ENCODE data around the gene N4BP2L2. TPM values are rescaled to one million over a fixed set of nuclear protein-coding genes. Genes with fewer than 3 reads are reported as not detected.

The N4BP2L2 gene
- total RNA-seq, 1 experiment from 2014 or later: 128 TPM

DNA sequence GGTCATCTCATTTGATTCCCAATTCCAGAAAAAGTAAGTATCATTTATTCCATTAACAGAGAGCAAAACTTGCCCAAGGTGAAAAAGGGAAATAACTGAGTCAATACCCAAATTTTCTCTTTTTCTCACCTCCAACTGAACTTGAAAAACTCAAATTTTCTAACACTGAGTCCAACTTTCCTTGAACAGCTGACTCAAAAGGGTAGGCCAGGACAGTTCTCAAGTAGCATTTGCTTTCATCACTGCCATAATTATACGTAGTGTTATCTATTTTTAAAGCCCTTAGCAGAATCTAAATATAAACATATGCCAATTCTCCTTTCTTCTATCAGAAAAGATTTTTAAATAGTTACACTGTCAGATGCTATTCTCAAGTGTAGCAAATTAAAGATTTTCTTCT lies 3.5 kb downstream of the N4BP2L2 start:
- no peak for DNase-seq
- Mint-ChIP-seq H3K9me3 (ENCODE audit: unreplicated experiment) (no peaks in the 10 kb centered on the region), H3K4me1 (ENCODE audit: low read depth, unreplicated experiment) (peaks cover 30% of the 10 kb centered on the region), H3K36me3 (ENCODE audit: insufficient read depth, unreplicated experiment) (peaks cover 52% of the 10 kb centered on the region), H3K4me3 (ENCODE audit: unreplicated experiment) (no peak overlapping the region), H3K27me3 (ENCODE audit: insufficient read depth, unreplicated experiment) (no peaks in the 10 kb centered on the region), H3K27ac (ENCODE audit: unreplicated experiment) (no peak overlapping the region)
- H3K4me1 ChIP-seq: peaks cover 4% of the 10 kb centered on the region
- intact Hi-C loops (cut with micrococcal nuclease; ENCODE audit: unreplicated experiment): no loop called here
- ChIA-PET POLR2A (no interaction called here), CTCF (no interaction called here)
- no TSS peak for BruUV-seq (replicated peaks)
- H3K9me3 ChIP-seq: no peaks in the 10 kb centered on the region
- H3K4me3 ChIP-seq (ENCODE audit: low read depth, low read length): no peak overlapping the region
- H3K36me3 ChIP-seq (ENCODE audit: control insufficient read depth, insufficient read depth, low read length): peaks cover 2% of the 10 kb centered on the region
- H3K27me3 ChIP-seq (replicated peaks; ENCODE audit: control insufficient read depth, insufficient read depth, low read length): no peaks in the 10 kb centered on the region
- TF ChIP-seq, protein P1, sequence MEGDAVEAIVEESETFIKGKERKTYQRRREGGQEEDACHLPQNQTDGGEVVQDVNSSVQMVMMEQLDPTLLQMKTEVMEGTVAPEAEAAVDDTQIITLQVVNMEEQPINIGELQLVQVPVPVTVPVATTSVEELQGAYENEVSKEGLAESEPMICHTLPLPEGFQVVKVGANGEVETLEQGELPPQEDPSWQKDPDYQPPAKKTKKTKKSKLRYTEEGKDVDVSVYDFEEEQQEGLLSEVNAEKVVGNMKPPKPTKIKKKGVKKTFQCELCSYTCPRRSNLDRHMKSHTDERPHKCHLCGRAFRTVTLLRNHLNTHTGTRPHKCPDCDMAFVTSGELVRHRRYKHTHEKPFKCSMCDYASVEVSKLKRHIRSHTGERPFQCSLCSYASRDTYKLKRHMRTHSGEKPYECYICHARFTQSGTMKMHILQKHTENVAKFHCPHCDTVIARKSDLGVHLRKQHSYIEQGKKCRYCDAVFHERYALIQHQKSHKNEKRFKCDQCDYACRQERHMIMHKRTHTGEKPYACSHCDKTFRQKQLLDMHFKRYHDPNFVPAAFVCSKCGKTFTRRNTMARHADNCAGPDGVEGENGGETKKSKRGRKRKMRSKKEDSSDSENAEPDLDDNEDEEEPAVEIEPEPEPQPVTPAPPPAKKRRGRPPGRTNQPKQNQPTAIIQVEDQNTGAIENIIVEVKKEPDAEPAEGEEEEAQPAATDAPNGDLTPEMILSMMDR (IDR thresholded peaks at IDR 0.05; ENCODE audit: insufficient read depth in 1 of 2, low read depth in 1 of 2, low read length in 1 of 2, severe bottlenecking in 1 of 2, unreplicated experiment in 1 of 2): no peak

DNA sequence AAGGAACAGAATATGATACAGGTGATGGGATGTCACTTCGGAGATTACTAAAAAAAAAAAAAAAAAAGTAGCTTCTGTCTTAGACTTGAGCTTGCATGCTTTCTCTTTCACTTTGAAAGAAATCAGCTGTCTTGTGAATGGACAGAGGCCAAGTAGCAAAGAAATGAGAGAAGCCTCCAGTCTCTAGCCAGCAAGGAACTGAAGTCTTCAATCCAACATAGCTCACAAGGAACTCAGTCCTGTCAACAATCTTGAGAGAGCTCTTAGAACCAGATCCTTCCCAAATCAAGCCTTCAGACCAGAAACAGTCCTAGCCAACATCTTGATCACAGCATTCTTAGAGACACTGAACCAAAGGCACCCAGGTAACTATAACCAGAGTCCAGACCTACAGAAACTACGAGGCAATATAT lies 7.7 kb downstream of the N4BP2L2 start:
- ChIA-PET POLR2A (no interaction called here), CTCF (no interaction called here)
- Mint-ChIP-seq H3K27me3 (ENCODE audit: insufficient read depth, unreplicated experiment) (no peaks in the 10 kb centered on the region), H3K4me3 (ENCODE audit: unreplicated experiment) (no peak overlapping the region), H3K36me3 (ENCODE audit: insufficient read depth, unreplicated experiment) (peaks cover 45% of the 10 kb centered on the region), H3K9me3 (ENCODE audit: unreplicated experiment) (no peaks in the 10 kb centered on the region), H3K4me1 (ENCODE audit: low read depth, unreplicated experiment) (peaks cover 14% of the 10 kb centered on the region), H3K27ac (ENCODE audit: unreplicated experiment) (no peak overlapping the region)
- no TSS peak for BruUV-seq (replicated peaks)
- Histone ChIP-seq H3K27me3 (replicated peaks; ENCODE audit: control insufficient read depth, insufficient read depth, low read length) (no peaks in the 10 kb centered on the region), H3K9me3 (no peaks in the 10 kb centered on the region), H3K36me3 (ENCODE audit: control insufficient read depth, insufficient read depth, low read length) (peaks cover 2% of the 10 kb centered on the region), H3K4me1 (no peaks in the 10 kb centered on the region), H3K4me3 (ENCODE audit: low read depth, low read length) (no peak overlapping the region)
- intact Hi-C loops (cut with micrococcal nuclease; ENCODE audit: unreplicated experiment): no loop called here
- TF ChIP-seq, protein P1 (IDR thresholded peaks at IDR 0.05; ENCODE audit: insufficient read depth in 1 of 2, low read depth in 1 of 2, low read length in 1 of 2, severe bottlenecking in 1 of 2, unreplicated experiment in 1 of 2): no peak
- no peak for DNase-seq

DNA sequence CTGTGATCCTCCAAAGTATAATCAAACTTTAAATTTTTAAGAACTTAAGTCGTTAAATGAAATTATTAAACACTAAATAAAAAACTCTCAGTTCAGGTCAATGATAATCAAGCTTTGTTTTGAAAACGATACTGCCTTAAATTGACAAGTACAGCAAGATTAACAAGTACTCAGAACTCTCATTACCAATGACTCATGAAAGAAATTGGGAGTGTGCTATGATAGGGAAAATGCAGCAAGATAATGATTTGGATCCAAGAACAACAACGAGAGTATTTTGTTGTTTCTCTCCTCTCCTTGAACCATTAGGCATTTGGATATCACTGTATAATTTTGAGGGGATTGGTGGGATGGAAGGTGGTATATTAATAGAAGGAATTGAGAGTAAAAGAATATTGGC lies 10.2 kb downstream of the N4BP2L2 start:
- CTCF ChIA-PET: no interaction called here
- H3K9me3 ChIP-seq: no peaks in the 10 kb centered on the region
- peaks cover 11% of the 10 kb centered on the region for H3K4me1 Mint-ChIP-seq (ENCODE audit: low read depth, unreplicated experiment)
- H3K4me3 Mint-ChIP-seq (ENCODE audit: unreplicated experiment): no peak overlapping the region
- no peaks in the 10 kb centered on the region for H3K36me3 ChIP-seq (ENCODE audit: control insufficient read depth, insufficient read depth, low read length)
- TF ChIP-seq, protein P1 (IDR thresholded peaks at IDR 0.05; ENCODE audit: insufficient read depth in 1 of 2, low read depth in 1 of 2, low read length in 1 of 2, severe bottlenecking in 1 of 2, unreplicated experiment in 1 of 2): no peak
- H3K4me3 ChIP-seq (ENCODE audit: low read depth, low read length): no peak overlapping the region
- BruUV-seq (replicated peaks): no TSS peak
- H3K27me3 ChIP-seq (replicated peaks; ENCODE audit: control insufficient read depth, insufficient read depth, low read length): no peaks in the 10 kb centered on the region
- intact Hi-C loops (cut with micrococcal nuclease; ENCODE audit: unreplicated experiment): no loop called here
- H3K36me3 Mint-ChIP-seq (ENCODE audit: insufficient read depth, unreplicated experiment): peaks cover 36% of the 10 kb centered on the region
- H3K27ac Mint-ChIP-seq (ENCODE audit: unreplicated experiment): no peak overlapping the region
- no peaks in the 10 kb centered on the region for H3K9me3 Mint-ChIP-seq (ENCODE audit: unreplicated experiment)
- POLR2A ChIA-PET: no interaction called here
- no peaks in the 10 kb centered on the region for H3K27me3 Mint-ChIP-seq (ENCODE audit: insufficient read depth, unreplicated experiment)
- H3K4me1 ChIP-seq: no peaks in the 10 kb centered on the region
- no peak for DNase-seq

All from Caco-2 (cell line).